ENCODE measurements around the gene DLGAP4. TPM values are rescaled to one million over a fixed set of nuclear protein-coding genes. Genes with fewer than 3 reads are reported as not detected.

The DLGAP4 gene
- total RNA-seq, 2 donors from 2014 or later: 23.1 to 60.0 TPM

DNA sequence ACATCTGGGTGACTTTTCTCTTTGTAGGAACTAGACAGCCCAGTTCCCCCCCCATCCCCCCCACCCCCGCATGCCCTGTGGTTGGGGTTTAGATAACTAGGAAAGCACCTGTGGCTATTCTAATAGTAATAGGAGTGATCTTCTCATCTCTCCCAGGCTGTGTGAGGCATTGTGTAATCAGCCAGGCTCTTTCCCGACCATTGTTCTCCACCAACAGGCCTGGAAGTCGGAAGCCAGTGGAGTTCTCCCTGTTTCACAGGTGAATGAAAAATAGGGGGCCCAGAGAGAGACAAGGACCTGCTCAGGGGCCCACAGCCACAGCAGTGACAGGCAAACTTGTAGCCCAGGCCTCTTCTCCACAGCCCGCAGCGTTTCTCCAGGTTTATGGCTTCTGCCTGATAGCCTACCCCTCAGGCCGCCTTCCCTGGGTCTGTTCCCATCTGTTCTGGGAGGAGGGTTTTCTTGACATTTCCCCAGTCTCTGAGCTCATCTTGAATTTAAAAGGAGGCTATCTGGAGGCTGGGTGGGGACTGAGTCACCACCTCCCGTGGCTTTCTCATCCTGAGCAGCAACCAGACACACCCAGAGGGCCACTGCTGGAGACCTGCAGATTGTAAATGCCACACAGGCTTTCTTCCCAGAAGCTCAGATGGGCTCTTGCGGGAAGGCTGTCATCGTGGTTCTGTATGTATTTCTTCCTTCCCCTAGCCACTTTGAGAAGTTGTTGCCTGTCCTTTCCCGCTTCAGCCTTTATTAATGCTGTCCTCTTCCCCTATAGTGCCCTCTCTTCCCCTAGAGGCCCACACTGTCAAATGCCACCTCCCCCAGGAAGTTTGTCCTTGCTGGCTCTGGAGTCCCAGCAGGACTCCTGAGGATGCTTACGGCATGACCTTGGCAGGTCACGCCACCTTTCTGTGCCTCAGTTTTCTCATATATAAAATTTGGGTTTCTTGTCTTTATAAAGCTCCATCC is 159.3 kb downstream of the DLGAP4 start:
- ATAC-seq: no peak
- no peak overlapping the region for H3K4me3 ChIP-seq
- 30 to 33% methylated on average over 12 of the region's 12 CpGs for WGBS, 2 donors
- no peaks in the 10 kb centered on the region for H3K9me3 ChIP-seq
- H3K27me3 ChIP-seq: no peaks in the 10 kb centered on the region
- peaks cover 85% of the 10 kb centered on the region for H3K4me1 ChIP-seq
- intact Hi-C loops (cut with DNase I): no loop called here
- no peaks in the 10 kb centered on the region for H3K36me3 ChIP-seq (replicated peaks in 1 of 2; ENCODE audit: insufficient read depth in 1 of 2, low read depth in 2 of 2)
- H3K27ac ChIP-seq: peak overlapping the region; percentile 58 to 94 (median 94)
- DNase-seq: peak in 3 of 4 donors; percentile 47 to 69 (median 56)
- TF ChIP-seq, protein P1, sequence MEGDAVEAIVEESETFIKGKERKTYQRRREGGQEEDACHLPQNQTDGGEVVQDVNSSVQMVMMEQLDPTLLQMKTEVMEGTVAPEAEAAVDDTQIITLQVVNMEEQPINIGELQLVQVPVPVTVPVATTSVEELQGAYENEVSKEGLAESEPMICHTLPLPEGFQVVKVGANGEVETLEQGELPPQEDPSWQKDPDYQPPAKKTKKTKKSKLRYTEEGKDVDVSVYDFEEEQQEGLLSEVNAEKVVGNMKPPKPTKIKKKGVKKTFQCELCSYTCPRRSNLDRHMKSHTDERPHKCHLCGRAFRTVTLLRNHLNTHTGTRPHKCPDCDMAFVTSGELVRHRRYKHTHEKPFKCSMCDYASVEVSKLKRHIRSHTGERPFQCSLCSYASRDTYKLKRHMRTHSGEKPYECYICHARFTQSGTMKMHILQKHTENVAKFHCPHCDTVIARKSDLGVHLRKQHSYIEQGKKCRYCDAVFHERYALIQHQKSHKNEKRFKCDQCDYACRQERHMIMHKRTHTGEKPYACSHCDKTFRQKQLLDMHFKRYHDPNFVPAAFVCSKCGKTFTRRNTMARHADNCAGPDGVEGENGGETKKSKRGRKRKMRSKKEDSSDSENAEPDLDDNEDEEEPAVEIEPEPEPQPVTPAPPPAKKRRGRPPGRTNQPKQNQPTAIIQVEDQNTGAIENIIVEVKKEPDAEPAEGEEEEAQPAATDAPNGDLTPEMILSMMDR (IDR thresholded peaks at IDR 0.05): no peak
- TF ChIP-seq POLR2A (IDR thresholded peaks at IDR 0.05): peak in 1 of 3 donors; percentile 19

DNA sequence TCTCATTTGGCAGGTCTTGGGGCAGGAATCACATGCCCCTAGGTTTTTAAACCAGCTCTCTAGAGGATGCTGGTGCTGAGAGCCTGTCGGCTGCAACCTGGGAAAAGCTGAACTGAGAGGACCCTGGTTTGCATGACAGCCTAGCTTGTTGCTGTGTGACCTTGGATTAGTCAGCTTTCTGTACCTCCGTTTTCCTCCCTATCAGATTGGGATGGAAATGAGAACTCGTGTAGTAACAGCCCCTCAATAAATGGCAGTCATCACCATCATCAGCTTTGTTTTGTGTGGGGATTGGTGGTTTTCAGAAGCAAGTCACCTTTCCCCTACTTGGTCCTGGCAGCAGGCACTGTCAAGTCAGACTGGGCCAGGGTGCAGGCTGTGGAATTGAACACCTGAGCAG is 159.9 kb downstream of the DLGAP4 start:
- Histone ChIP-seq H3K27me3 (no peaks in the 10 kb centered on the region), H3K4me1 (peaks cover 88% of the 10 kb centered on the region), H3K4me3 (no peak overlapping the region), H3K27ac (peak overlapping the region; percentile 36 to 94 (median 94)), H3K36me3 (replicated peaks in 1 of 2; ENCODE audit: insufficient read depth in 1 of 2, low read depth in 2 of 2) (no peaks in the 10 kb centered on the region), H3K9me3 (no peaks in the 10 kb centered on the region)
- 14 to 32% methylated on average over 3 of the region's 3 CpGs for WGBS, 2 donors
- no peak for TF ChIP-seq POLR2A (IDR thresholded peaks at IDR 0.05)
- TF ChIP-seq, protein P1 (IDR thresholded peaks at IDR 0.05): no peak
- ATAC-seq: no peak
- no peak for DNase-seq
- intact Hi-C loops (cut with DNase I): no loop called here

DNA sequence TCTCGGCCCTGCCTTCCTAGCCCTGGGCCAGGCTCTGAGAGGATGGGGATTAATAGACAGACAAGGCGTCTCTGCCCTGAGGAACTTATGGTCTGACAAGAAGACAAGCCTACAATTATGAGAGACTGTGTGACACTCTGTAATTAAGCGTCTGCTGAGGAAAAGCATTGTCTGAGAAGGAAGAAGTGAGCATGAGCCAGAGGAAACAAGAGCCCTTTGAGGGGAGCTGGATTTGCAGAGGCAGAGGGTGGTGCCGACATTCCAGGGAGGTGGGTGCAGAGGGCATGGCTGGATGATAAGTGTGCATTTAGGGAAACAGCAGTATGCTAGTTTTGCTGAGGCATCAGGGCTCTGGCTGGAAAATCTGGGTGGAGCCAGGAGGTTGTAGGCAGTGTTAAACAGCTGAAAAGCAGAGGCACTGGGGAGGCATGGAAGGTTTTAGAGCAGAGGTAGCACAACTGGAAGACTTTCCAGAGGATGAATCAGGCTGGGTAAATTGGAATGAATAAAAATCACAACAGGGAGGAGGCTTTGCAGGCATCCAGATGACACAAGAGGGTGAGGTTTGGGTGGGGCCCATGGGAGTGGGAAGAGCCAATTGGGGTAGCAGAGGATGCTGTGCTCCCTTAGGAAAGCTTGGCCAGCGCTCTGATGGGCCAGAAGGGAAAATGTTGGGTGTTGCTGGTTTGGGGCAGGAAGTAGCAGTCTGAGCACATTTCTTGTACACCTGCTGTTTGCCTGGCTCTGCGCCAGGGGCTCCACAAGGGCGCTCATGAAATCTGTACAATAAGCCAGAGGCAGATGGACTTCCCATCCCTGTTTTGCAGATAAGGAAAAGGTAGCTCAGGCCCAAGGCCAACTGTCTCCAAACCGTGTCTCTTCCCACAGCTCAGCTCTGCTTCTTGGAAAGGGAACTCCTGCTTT is 161.2 kb downstream of the DLGAP4 start:
- ATAC-seq: no peak
- intact Hi-C loops (cut with DNase I): no loop called here
- no peak for TF ChIP-seq POLR2A (IDR thresholded peaks at IDR 0.05)
- TF ChIP-seq, protein P1 (IDR thresholded peaks at IDR 0.05): no peak
- Histone ChIP-seq H3K27me3 (no peaks in the 10 kb centered on the region), H3K36me3 (replicated peaks in 1 of 2; ENCODE audit: insufficient read depth in 1 of 2, low read depth in 2 of 2) (no peaks in the 10 kb centered on the region), H3K27ac (peak overlapping the region; percentile 48 to 94 (median 94)), H3K4me1 (peaks cover 95% of the 10 kb centered on the region), H3K4me3 (no peak overlapping the region), H3K9me3 (no peaks in the 10 kb centered on the region)
- WGBS, 2 donors: 16 to 21% methylated on average over 8 of the region's 8 CpGs
- peak; percentile 61 to 83 (median 72) for DNase-seq

DNA sequence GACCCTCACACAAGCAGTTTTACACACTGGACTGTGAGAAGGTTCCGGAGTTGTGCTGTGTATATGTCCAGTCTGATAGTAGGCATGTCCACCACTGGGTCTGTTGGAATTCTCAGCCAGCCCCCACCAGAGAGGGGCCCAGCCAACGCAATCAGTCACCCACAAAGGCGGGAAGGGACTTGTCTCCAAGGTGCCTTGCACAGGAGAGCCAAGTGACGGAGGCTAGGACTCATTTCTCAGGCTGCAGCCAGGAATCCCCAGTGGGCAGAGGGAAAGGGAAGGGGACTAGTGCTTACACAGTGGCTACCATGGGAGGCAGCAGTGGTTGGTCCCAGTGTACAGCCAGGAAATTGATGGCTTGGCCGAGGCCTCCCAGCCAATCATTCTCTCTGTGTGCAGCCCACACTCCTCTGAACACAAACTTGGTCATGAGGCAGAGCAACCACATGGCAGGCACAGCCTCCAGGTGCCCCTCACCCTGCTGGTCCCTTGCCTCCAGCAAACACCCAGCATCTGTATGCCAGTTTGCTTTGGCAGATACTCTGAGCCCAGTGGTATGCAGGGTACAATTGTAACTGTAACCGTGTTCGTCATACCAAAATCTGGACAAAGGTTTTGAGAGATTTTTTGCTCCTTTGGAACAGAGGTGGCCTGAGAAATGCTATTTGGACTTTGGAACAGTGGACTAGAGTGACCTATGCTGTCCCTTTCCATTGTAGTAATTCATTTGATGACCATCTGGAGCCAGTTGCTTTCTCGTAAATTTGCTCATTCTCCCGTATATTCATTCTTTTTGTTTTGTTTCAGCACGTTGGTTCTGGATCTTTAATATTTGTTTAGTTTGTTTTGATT is 162.2 kb downstream of the DLGAP4 start:
- peak; percentile 53 to 84 (median 76) for DNase-seq
- peak in 1 of 3 donors; percentile 5 for TF ChIP-seq POLR2A (IDR thresholded peaks at IDR 0.05)
- TF ChIP-seq, protein P1 (IDR thresholded peaks at IDR 0.05): no peak
- H3K4me1 ChIP-seq: peaks cover 100% of the 10 kb centered on the region
- peak; percentile 39 for ATAC-seq
- H3K9me3 ChIP-seq: no peaks in the 10 kb centered on the region
- intact Hi-C loops (cut with DNase I): no loop called here
- H3K36me3 ChIP-seq (replicated peaks in 1 of 2; ENCODE audit: insufficient read depth in 1 of 2, low read depth in 2 of 2): no peaks in the 10 kb centered on the region
- no peak overlapping the region for H3K4me3 ChIP-seq
- peak overlapping the region; percentile 48 to 94 (median 94) for H3K27ac ChIP-seq
- H3K27me3 ChIP-seq: no peaks in the 10 kb centered on the region
- 24 to 36% methylated on average over 10 of the region's 10 CpGs for WGBS, 2 donors

Measured in body of pancreas (tissue), 4 donors.